Smooth muscle cell (in vitro differentiated cells): ENCODE measurements around the gene GCA. TPM values are rescaled to one million over a fixed set of nuclear protein-coding genes. Genes with fewer than 3 reads are reported as not detected.

ENCODE experiments used
- DNase-seq: peaks from one replicate; lab custom pipeline; 2025; ENCODE audit not compliant: unreplicated experiment; lab: John Stamatoyannopoulos, UW
- H2AFZ ChIP-seq: fragments of 200-600 bp; sonication (generic); 2 replicates; pipeline ENCODE4 v1.6.0; 2016; ENCODE audit warnings: antibody characterized with exemption, low read depth, mild to moderate bottlenecking
- H3F3A ChIP-seq: fragments of 200-600 bp; sonication (generic); 2 replicates; pipeline ENCODE4 v1.6.0; 2017; ENCODE audit warnings: antibody characterized with exemption, low read depth
- H3K27ac ChIP-seq: fragments of 200-600 bp; sonication (generic); 2 replicates; pipeline ENCODE4 v1.5.1; 2016; ENCODE audit warnings: low read depth, mild to moderate bottlenecking
- H3K27me3 ChIP-seq: fragments of 200-600 bp; sonication (generic); 2 replicates; pipeline ENCODE4 v1.6.1; 2016; ENCODE audit warnings: low read depth, mild to moderate bottlenecking
- H3K36me3 ChIP-seq: fragments of 200-600 bp; sonication (generic); 2 replicates; pipeline ENCODE4 v1.5.1; 2016; ENCODE audit warnings: low read depth
- H3K4me1 ChIP-seq: fragments of 200-600 bp; sonication (generic); 2 replicates; pipeline ENCODE4 v1.5.1; 2016; ENCODE audit warnings: low read depth
- H3K4me2 ChIP-seq: fragments of 200-600 bp; sonication (generic); 2 replicates; pipeline ENCODE4 v1.6.0; 2016; ENCODE audit warnings: mild to moderate bottlenecking
- H3K4me3 ChIP-seq: fragments of 200-600 bp; sonication (generic); 2 replicates; pipeline ENCODE4 v1.5.1; 2016; ENCODE audit warnings: mild to moderate bottlenecking
- H3K79me2 ChIP-seq: fragments of 200-600 bp; sonication (generic); 2 replicates; pipeline ENCODE4 v1.6.0; 2016; ENCODE audit warnings: low read depth, mild to moderate bottlenecking
- H3K9ac ChIP-seq: fragments of 200-600 bp; sonication (generic); 2 replicates; pipeline ENCODE4 v1.6.0; 2016; ENCODE audit warnings: low read depth
- H3K9me3 ChIP-seq: fragments of 200-600 bp; sonication (generic); replicated peaks from 2 replicates; pipeline ENCODE4 v1.5.1; 2016; ENCODE audit warnings: low read depth
- H4K20me1 ChIP-seq: fragments of 200-600 bp; sonication (generic); 2 replicates; pipeline ENCODE4 v1.6.0; 2016; ENCODE audit warnings: low read depth
- WGBS: methylation state at CpG from one replicate; pipeline ENCODE4 v1.1.7; 2016; ENCODE audit warnings: low lambda C conversion rate; 5-methylcytosine and 5-hydroxymethylcytosine counted together
- polyA plus RNA-seq: library from polyadenylated mRNA; unstranded; fragments of >200 nt; fragmentation: Nextera tagmentation; extraction: Ambion mirVana; gene quantifications from 2 replicates; pipeline ENCODE4 v1.2.1, GENCODE V29; 2016
- total RNA-seq: library from RNA; depleted of rRNA; stranded (reverse); fragments of >200 nt; gene quantifications from 2 replicates; pipeline ENCODE4 v1.2.3, GENCODE V29; 2014
- TF ChIP-seq, protein P1 (sequence below): fragments of 200-600 bp; sonication (generic); IDR thresholded peaks from 2 replicates; pipeline ENCODE4 v1.5.1; 2017; ENCODE audit warnings: borderline replicate concordance, mild to moderate bottlenecking, antibody characterized with exemption; ENCODE audit not compliant: insufficient read depth, poor library complexity, severe bottlenecking

GCA gene
- total and polyA plus RNA-seq, 2 experiments from 2014 or later: 6.1 to 13.7 TPM

DNA sequence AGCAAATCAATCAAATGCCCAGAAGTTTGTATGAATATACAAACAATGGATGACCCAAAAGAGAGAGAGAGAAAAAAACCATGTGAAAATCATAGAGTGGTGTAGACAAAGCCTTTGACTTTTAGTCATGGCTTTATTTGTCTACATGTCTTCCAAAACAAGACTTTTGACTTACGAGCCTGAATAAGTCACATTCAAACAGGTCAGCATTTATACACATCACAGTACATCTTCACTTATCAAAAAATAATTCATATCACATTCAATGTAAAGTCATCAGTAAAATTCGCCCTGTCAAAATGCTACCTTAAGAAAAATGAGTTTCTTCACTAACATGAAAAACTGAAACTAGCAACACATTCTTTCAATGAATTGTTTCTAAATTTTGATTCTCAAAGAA is 27.3 kb upstream of the GCA start:
- Histone ChIP-seq H3K4me1 (no peaks in the 10 kb centered on the region), H3K4me3 (no peak overlapping the region), H3K9me3 (no peaks in the 10 kb centered on the region), H3K4me2 (no peak overlapping the region), H3K36me3 (no peaks in the 10 kb centered on the region), H3K27me3 (peaks cover 40% of the 10 kb centered on the region), H4K20me1 (no peaks in the 10 kb centered on the region), H3K27ac (no peak overlapping the region), H3K9ac (no peak overlapping the region), H3K79me2 (no peaks in the 10 kb centered on the region), H2AFZ (no peak overlapping the region), H3F3A (no peaks in the 10 kb centered on the region)
- TF ChIP-seq, protein P1, sequence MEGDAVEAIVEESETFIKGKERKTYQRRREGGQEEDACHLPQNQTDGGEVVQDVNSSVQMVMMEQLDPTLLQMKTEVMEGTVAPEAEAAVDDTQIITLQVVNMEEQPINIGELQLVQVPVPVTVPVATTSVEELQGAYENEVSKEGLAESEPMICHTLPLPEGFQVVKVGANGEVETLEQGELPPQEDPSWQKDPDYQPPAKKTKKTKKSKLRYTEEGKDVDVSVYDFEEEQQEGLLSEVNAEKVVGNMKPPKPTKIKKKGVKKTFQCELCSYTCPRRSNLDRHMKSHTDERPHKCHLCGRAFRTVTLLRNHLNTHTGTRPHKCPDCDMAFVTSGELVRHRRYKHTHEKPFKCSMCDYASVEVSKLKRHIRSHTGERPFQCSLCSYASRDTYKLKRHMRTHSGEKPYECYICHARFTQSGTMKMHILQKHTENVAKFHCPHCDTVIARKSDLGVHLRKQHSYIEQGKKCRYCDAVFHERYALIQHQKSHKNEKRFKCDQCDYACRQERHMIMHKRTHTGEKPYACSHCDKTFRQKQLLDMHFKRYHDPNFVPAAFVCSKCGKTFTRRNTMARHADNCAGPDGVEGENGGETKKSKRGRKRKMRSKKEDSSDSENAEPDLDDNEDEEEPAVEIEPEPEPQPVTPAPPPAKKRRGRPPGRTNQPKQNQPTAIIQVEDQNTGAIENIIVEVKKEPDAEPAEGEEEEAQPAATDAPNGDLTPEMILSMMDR: no peak
- WGBS: 93% methylated on average over 2 of the region's 2 CpGs
- DNase-seq: no peak

DNA sequence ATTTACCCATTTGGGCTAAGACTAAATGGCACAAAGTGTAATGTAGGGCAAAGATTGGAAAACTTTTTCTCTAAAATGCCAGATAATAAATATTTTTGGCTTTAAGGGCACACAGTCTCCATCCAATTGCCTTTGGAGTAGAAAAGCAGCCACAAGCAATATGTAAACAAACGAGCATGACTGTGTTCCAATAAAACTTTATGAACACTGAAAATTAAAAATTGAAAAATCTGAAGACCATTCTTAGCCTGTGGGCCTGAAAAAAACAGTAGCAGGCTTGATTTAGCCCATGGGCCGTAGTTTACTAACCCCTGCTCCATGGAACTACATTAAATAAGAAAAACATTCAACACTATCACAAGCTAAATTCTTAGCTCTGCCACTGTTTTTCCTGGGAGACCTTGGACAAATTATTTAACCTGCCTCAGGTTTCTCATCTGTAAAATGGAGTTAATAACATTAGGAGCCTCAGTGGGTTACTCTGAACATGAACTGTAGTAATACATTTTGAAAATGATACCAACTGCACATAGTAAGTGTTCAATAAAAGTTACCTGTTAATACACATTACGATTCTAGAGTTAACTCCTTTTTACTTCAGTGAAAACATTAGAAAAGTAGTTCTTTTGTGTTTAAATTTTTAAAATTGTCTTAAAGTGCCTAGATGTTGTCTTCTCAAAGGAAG is 26.7 kb upstream of the GCA start:
- Histone ChIP-seq H3K36me3 (no peaks in the 10 kb centered on the region), H3K9ac (no peak overlapping the region), H3K4me1 (no peaks in the 10 kb centered on the region), H3F3A (no peaks in the 10 kb centered on the region), H3K79me2 (no peaks in the 10 kb centered on the region), H3K9me3 (no peaks in the 10 kb centered on the region), H2AFZ (peak overlapping the region; percentile 93), H3K27me3 (peaks cover 37% of the 10 kb centered on the region), H3K27ac (no peak overlapping the region), H4K20me1 (no peaks in the 10 kb centered on the region), H3K4me2 (no peak overlapping the region), H3K4me3 (peak overlapping the region; percentile 65)
- TF ChIP-seq, protein P1: no peak
- DNase-seq: no peak
- WGBS: 89% methylated on average over 3 of the region's 3 CpGs

DNA sequence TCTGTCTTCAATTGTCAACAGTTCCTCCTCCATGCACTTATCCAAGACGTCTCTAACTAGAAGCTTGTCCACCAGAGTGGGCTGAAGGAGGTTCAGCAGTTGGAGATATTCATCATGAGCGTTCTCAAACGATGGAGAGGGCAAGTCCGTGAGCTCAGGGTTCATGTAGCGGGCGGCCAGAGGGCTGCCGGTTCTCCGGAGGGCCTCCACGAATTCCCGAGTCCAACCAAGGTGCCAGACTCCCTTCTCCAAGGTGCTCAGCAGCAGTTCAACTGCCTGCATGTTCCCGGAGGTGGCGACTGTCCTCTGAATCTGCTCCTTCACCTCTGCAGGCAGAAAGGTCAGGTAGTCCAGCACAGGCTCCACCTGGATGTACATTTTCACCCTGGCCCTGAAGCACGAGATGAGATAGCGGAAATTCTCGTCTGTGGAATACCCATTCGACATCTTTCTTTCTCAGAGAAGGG is 26.0 kb upstream of the GCA start:
- Histone ChIP-seq H3K9me3 (no peaks in the 10 kb centered on the region), H3K79me2 (no peaks in the 10 kb centered on the region), H3K36me3 (no peaks in the 10 kb centered on the region), H4K20me1 (no peaks in the 10 kb centered on the region), H2AFZ (peak overlapping the region; percentile 93), H3F3A (no peaks in the 10 kb centered on the region), H3K27me3 (peaks cover 32% of the 10 kb centered on the region), H3K4me2 (peak overlapping the region; percentile 86), H3K4me1 (no peaks in the 10 kb centered on the region), H3K27ac (no peak overlapping the region), H3K9ac (peak overlapping the region; percentile 47), H3K4me3 (peak overlapping the region; percentile 65)
- TF ChIP-seq, protein P1: no peak
- WGBS: 58% methylated on average over 16 of the region's 16 CpGs
- DNase-seq: no peak
